ENCODE results near the gene PSEN1.

DNA sequence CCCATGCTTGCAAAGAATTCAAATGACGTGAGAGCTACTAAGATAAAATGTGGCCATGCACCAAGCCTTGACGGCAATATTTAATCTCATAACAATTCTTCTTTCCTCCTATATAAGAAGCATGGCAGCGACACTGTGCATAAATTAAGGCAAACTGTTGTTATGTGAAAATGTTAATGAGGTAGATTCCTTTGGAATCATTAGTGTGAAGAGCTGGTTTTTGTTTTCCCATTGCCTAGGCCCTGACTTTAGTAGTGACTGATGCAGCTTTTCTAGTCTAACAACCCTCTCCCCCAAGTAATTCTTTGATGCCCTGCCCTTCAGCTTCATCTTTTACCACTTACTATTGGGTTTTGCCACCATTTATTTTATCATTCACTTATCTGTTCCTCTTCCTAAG is 10.6 kb upstream of the PSEN1 start:
- no peak for TF ChIP-seq EP300 (IDR thresholded peaks at IDR 0.05)
- TF ChIP-seq, protein P1, sequence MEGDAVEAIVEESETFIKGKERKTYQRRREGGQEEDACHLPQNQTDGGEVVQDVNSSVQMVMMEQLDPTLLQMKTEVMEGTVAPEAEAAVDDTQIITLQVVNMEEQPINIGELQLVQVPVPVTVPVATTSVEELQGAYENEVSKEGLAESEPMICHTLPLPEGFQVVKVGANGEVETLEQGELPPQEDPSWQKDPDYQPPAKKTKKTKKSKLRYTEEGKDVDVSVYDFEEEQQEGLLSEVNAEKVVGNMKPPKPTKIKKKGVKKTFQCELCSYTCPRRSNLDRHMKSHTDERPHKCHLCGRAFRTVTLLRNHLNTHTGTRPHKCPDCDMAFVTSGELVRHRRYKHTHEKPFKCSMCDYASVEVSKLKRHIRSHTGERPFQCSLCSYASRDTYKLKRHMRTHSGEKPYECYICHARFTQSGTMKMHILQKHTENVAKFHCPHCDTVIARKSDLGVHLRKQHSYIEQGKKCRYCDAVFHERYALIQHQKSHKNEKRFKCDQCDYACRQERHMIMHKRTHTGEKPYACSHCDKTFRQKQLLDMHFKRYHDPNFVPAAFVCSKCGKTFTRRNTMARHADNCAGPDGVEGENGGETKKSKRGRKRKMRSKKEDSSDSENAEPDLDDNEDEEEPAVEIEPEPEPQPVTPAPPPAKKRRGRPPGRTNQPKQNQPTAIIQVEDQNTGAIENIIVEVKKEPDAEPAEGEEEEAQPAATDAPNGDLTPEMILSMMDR (IDR thresholded peaks at IDR 0.05), result no peak

Measured in ovary (tissue), 3 donors.